ENCODE results near the gene NCK2. TPM values are rescaled to one million over a fixed set of nuclear protein-coding genes. Genes with fewer than 3 reads are reported as not detected.

Gene NCK2
- total RNA-seq, 1 experiment from 2014 or later, result 26.7 TPM

GRCh38 chr2:105788670-105789290, 44.1 kb downstream of the NCK2 start:
- intact Hi-C loops (cut with micrococcal nuclease), result no loop called here
- no peak overlapping the region for H3K4me2 ChIP-seq (ENCODE audit: low read length)
- H3K36me3 ChIP-seq (ENCODE audit: control insufficient read depth in 1 of 2, insufficient read depth in 2 of 2, low read length in 2 of 2), result no peaks in the 10 kb centered on the region
- no peaks in the 10 kb centered on the region for H3K9me3 ChIP-seq (ENCODE audit: control insufficient read depth in 1 of 2, insufficient read depth in 1 of 2, low read depth in 1 of 2, low read length in 2 of 2)
- H3K79me2 ChIP-seq (ENCODE audit: insufficient read depth, low read length), result peaks cover 22% of the 10 kb centered on the region
- ChIA-PET CTCF (no interaction called here), RAD21 (ENCODE audit: low non-redundant PET in 1 of 2, low total read pairs in 2 of 2, uncharacterized antibody in 2 of 2, unreplicated experiment in 2 of 2) (no interaction called here), POLR2A (no interaction called here)
- no peak for TF ChIP-seq JUND (IDR thresholded peaks at IDR 0.05)
- TF ChIP-seq RAD21 (IDR thresholded peaks at IDR 0.05; ENCODE audit: low read depth), result no peak
- no peak for TF ChIP-seq CTCF (IDR thresholded peaks at IDR 0.05 in 2 of 3, conservative IDR thresholded peaks at IDR 0.05 in 1 of 3; ENCODE audit: borderline replicate concordance in 1 of 3, insufficient read depth in 1 of 3, low read depth in 2 of 3, low read length in 2 of 3)
- no peak for TF ChIP-seq ATF3 (IDR thresholded peaks at IDR 0.05)
- no peak for TF ChIP-seq SRF (IDR thresholded peaks at IDR 0.05; ENCODE audit: low read depth)
- TF ChIP-seq POLR2AphosphoS5 (IDR thresholded peaks at IDR 0.05; ENCODE audit: low read depth, low read length), result no peak
- no peak for TF ChIP-seq SIN3A (IDR thresholded peaks at IDR 0.05; ENCODE audit: low read depth)
- TF ChIP-seq ZNF274 (IDR thresholded peaks at IDR 0.05; ENCODE audit: low read depth, low read length), result no peak
- TF ChIP-seq ZBTB33 (IDR thresholded peaks at IDR 0.05; ENCODE audit: extremely low read depth, insufficient replicate concordance, low read length), result no peak
- no peak for TF ChIP-seq EZH2phosphoT487 (IDR thresholded peaks at IDR 0.05; ENCODE audit: borderline replicate concordance)
- TF ChIP-seq REST (IDR thresholded peaks at IDR 0.05; ENCODE audit: low read depth), result no peak
- TF ChIP-seq ZFX (IDR thresholded peaks at IDR 0.05), result no peak
- TF ChIP-seq EZH2 (IDR thresholded peaks at IDR 0.05), result no peak
- no peak for TF ChIP-seq FOSL1 (IDR thresholded peaks at IDR 0.05; ENCODE audit: low read depth)
- peaks cover 9 to 18% of the 10 kb centered on the region in 2 experiments; a peak in 2 of 4 replicates for H3K4me1 ChIP-seq (ENCODE audit: control insufficient read depth in 1 of 2, insufficient read depth in 2 of 2, low read length in 2 of 2)
- H2AFZ ChIP-seq (ENCODE audit: low read depth, low read length, poor library complexity, severe bottlenecking), result no peak overlapping the region
- no peak overlapping the region for H3K9ac ChIP-seq (ENCODE audit: low read length)
- DNase-seq (ENCODE audit: low read depth, low spot score), result no peak
- H4K20me1 ChIP-seq (ENCODE audit: insufficient read depth), result no peaks in the 10 kb centered on the region
- H3K9me2 ChIP-seq (ENCODE audit: insufficient read depth), result no peaks in the 10 kb centered on the region
- no TSS peak for BruUV-seq (replicated peaks)
- H3K27me3 ChIP-seq (ENCODE audit: insufficient read depth, low read length), result no peaks in the 10 kb centered on the region
- H3K4me3 ChIP-seq (replicated peaks in 1 of 2; ENCODE audit: low read depth in 1 of 2, low read length in 2 of 2), result no peak overlapping the region
- no peak for ATAC-seq
- no peak overlapping the region for H3K27ac ChIP-seq (ENCODE audit: low read depth, low read length)
